22Rv1 (cell line): ENCODE results near the gene ZKSCAN8.

Experiments
- CTCF ChIP-seq: fragments of 450-650 bp; IDR thresholded peaks from 2 replicates; pipeline ENCODE4 v1.5.1; 2017; ENCODE audit warnings: mild to moderate bottlenecking
- ZFX ChIP-seq: fragments of 450-650 bp; IDR thresholded peaks from 2 replicates; pipeline ENCODE4 v1.6.1; 2017; ENCODE audit warnings: antibody characterized with exemption, borderline replicate concordance

- TF ChIP-seq CTCF (no peak), ZFX (no peak)
Observed at GRCh38 chr6:28167926-28168325, 26.2 kb downstream of the ZKSCAN8 start.
